ENCODE data around the gene RHBDD1. TPM values are rescaled to one million over a fixed set of nuclear protein-coding genes. Genes with fewer than 3 reads are reported as not detected.
A peak's percentile ranks its signal among the peaks of the same experiment; 100 is the strongest.
"Not testable (repeated sequence)": the region's sequence is repeated elsewhere in the genome, so short reads cannot be mapped to it uniquely, and the experiment has no call there.

RHBDD1 gene
- total RNA-seq, 3 donors from 2014 or later, result 17.9 to 46.2 (median 20.0) TPM

DNA sequence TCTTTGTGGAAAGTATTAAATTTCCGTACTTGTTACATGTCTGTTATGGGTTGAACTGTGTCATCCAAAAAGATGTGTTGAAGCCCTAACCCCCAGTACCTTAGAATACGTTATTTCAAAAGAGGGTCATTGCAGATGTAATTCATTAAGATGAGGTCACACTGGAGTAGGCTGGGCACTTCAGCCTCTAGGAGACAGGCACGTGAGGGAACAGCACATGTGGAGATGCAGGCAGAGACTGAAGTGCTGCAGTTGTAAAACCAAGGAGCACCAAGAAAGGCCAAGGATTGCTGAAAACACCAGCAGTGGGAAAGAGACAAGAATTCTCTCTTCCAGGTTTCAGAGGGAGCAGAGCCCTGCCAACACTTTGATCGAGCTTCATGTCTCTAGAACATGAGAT is 4.6 kb upstream of the RHBDD1 start:
- H3K36me3 ChIP-seq, result no peaks in the 10 kb centered on the region
- no peaks in the 10 kb centered on the region for H3K9me3 ChIP-seq
- no peak for DNase-seq (ENCODE audit: low spot score in 2 of 2)
- TF ChIP-seq POLR2A (IDR thresholded peaks at IDR 0.05) (no peak), POLR2AphosphoS5 (IDR thresholded peaks at IDR 0.05) (no peak)
- TF ChIP-seq, protein P1, sequence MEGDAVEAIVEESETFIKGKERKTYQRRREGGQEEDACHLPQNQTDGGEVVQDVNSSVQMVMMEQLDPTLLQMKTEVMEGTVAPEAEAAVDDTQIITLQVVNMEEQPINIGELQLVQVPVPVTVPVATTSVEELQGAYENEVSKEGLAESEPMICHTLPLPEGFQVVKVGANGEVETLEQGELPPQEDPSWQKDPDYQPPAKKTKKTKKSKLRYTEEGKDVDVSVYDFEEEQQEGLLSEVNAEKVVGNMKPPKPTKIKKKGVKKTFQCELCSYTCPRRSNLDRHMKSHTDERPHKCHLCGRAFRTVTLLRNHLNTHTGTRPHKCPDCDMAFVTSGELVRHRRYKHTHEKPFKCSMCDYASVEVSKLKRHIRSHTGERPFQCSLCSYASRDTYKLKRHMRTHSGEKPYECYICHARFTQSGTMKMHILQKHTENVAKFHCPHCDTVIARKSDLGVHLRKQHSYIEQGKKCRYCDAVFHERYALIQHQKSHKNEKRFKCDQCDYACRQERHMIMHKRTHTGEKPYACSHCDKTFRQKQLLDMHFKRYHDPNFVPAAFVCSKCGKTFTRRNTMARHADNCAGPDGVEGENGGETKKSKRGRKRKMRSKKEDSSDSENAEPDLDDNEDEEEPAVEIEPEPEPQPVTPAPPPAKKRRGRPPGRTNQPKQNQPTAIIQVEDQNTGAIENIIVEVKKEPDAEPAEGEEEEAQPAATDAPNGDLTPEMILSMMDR (IDR thresholded peaks at IDR 0.05), result no peak
- no peak overlapping the region for H3K27ac ChIP-seq
- intact Hi-C loops (cut with DNase I; ENCODE audit: low total_unique reads), result no loop called here
- no peaks in the 10 kb centered on the region for H3K27me3 ChIP-seq
- no peak overlapping the region for H3K4me3 ChIP-seq
- H3K4me1 ChIP-seq, result no peaks in the 10 kb centered on the region

- Histone ChIP-seq H3K4me3 (no peak overlapping the region), H3K27me3 (no peaks in the 10 kb centered on the region), H3K9me3 (no peaks in the 10 kb centered on the region), H3K4me1 (peaks cover 0 to 4% of the 10 kb centered on the region in 2 donors), H3K36me3 (no peaks in the 10 kb centered on the region), H3K27ac (no peak overlapping the region)
- intact Hi-C loops (cut with DNase I; ENCODE audit: low total_unique reads), result no loop called here
- TF ChIP-seq POLR2AphosphoS5 (IDR thresholded peaks at IDR 0.05), result no peak
- TF ChIP-seq, protein P1 (IDR thresholded peaks at IDR 0.05), result no peak
- TF ChIP-seq POLR2A (IDR thresholded peaks at IDR 0.05), result no peak
- DNase-seq (ENCODE audit: low spot score in 2 of 2), result no peak
Measured at GRCh38 chr2:226832061-226832460, 3.8 kb upstream of the RHBDD1 start.

- H3K4me1 ChIP-seq; H3K27ac ChIP-seq; DNase-seq (ENCODE audit: low spot score in 2 of 2); H3K27me3 ChIP-seq; H3K36me3 ChIP-seq; intact Hi-C loops (cut with DNase I; ENCODE audit: low total_unique reads); H3K9me3 ChIP-seq: not testable (repeated sequence)
- peak overlapping the region in 2 of 3 donors; percentile 81 to 86 for H3K4me3 ChIP-seq
Measured at GRCh38 chr2:226834880-226835279, 974 bp upstream of the RHBDD1 start.

DNA sequence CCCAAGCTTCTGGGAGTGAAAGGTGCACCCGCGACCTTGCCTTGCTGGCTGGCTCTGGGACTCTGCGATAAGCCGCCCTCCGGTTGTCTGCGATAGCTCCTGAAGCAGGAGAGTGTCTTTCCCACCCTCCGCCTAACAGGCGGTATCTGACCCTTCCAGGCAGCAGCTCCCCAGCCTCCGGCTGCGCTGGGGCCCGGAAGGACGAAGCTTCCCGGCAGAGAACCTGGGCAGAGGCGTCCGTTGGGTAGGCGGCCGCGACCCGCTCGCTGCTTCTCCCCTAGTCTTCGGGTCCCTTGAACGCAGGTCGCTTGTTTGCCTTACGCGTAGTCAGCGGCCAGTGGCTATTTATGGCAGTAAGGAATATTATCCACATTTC is 446 bp upstream of the RHBDD1 start:
- no peak for TF ChIP-seq POLR2A (IDR thresholded peaks at IDR 0.05)
- TF ChIP-seq, protein P1 (IDR thresholded peaks at IDR 0.05), result no peak
- no peak for TF ChIP-seq POLR2AphosphoS5 (IDR thresholded peaks at IDR 0.05)
- peak overlapping the region; percentile 81 to 86 (median 85) for H3K4me3 ChIP-seq
- H3K4me1 ChIP-seq, result peaks cover 0 to 8% of the 10 kb centered on the region in 2 donors
- H3K27me3 ChIP-seq, result no peaks in the 10 kb centered on the region
- no peaks in the 10 kb centered on the region for H3K9me3 ChIP-seq
- intact Hi-C loops (cut with DNase I; ENCODE audit: low total_unique reads), result no loop called here
- no peaks in the 10 kb centered on the region for H3K36me3 ChIP-seq
- peak overlapping the region; percentile 99 for H3K27ac ChIP-seq
- DNase-seq (ENCODE audit: low spot score in 2 of 2), result peak in 1 of 2 donors; percentile 21

DNA sequence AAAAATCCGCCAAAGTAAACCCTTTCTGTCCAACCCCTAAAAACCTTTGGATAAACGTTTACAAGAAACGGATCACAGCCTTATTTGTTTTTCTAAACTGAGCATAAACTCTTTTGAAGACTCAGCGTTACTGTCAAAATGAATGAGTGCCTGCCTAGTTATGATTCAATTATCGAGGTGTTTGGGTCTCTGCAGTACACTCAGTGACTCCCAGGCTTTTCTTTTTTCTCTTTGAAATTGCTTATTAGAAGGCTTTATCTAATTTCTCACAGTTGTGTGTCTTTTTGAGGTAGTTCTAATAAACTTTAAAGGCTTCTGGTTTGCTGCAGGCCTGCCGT is 663 bp downstream of the RHBDD1 start:
- intact Hi-C loops (cut with DNase I; ENCODE audit: low total_unique reads), result no loop called here

More for the DNA sequence above, 663 bp downstream of the RHBDD1 start:
- DNase-seq (ENCODE audit: low spot score in 2 of 2), result no peak
- TF ChIP-seq, protein P1 (IDR thresholded peaks at IDR 0.05), result no peak
- TF ChIP-seq POLR2AphosphoS5 (IDR thresholded peaks at IDR 0.05) (no peak), POLR2A (IDR thresholded peaks at IDR 0.05) (no peak)
- Histone ChIP-seq H3K36me3 (no peaks in the 10 kb centered on the region), H3K9me3 (no peaks in the 10 kb centered on the region), H3K27me3 (no peaks in the 10 kb centered on the region), H3K27ac (peak overlapping the region; percentile 99), H3K4me1 (peaks cover 0 to 8% of the 10 kb centered on the region in 2 donors), H3K4me3 (peak overlapping the region; percentile 81 to 86 (median 85))

Measured in breast epithelium (tissue), 4 donors.